Neural cell (in vitro differentiated cells): ENCODE results near the gene MAGEA6. TPM values are rescaled to one million over a fixed set of nuclear protein-coding genes. Genes with fewer than 3 reads are reported as not detected.

Source experiments
- H2AFZ ChIP-seq: fragments of 200-600, 300-800 bp; sonication (generic), shearing (Covaris generic); 2 replicates; pipeline ENCODE4 v1.6.0; 2014; ENCODE audit warnings: low read depth, mild to moderate bottlenecking, antibody characterized with exemption, low read length, moderate library complexity
- H3F3A ChIP-seq: fragments of 200-600 bp; shearing (Covaris generic); 2 replicates; pipeline ENCODE4 v1.6.1; 2016; ENCODE audit warnings: mild to moderate bottlenecking, moderate library complexity, mixed read lengths, antibody characterized with exemption, low read length; ENCODE audit not compliant: insufficient read depth, poor library complexity, severe bottlenecking
- H3K27ac ChIP-seq: fragments of 200-600, 300-800 bp; sonication (generic), shearing (Covaris generic); 2 replicates; pipeline ENCODE4 v1.5.1; 2014; ENCODE audit warnings: mild to moderate bottlenecking, low read length, moderate library complexity
- H3K27me3 ChIP-seq: fragments of 300-800, 200-600 bp; sonication (generic), shearing (Covaris generic); 2 replicates; pipeline ENCODE4 v1.6.0; 2014; ENCODE audit warnings: mild to moderate bottlenecking, low read depth, low read length, moderate library complexity; ENCODE audit not compliant: insufficient read depth
- H3K36me3 ChIP-seq: fragments of 300-800, 200-600 bp; sonication (generic), shearing (Covaris generic); 2 replicates; pipeline ENCODE4 v1.5.1; 2014; ENCODE audit warnings: mild to moderate bottlenecking, antibody characterized with exemption, low read length, moderate library complexity; ENCODE audit not compliant: insufficient read depth
- H3K4me2 ChIP-seq: fragments of 300-800, 200-600 bp; sonication (generic), shearing (Covaris generic); 2 replicates; pipeline ENCODE4 v1.6.0; 2014; ENCODE audit warnings: mild to moderate bottlenecking, low read length
- H3K4me3 ChIP-seq: fragments of 300-800, 200-600 bp; sonication (generic), shearing (Covaris generic); 2 replicates; pipeline ENCODE4 v1.5.1; 2014; ENCODE audit warnings: mild to moderate bottlenecking, low read length, moderate library complexity
- H3K79me2 ChIP-seq: fragments of 200-600 bp; shearing (Covaris generic); replicated peaks from 2 replicates; pipeline ENCODE4 v1.6.0; 2014; ENCODE audit warnings: mild to moderate bottlenecking, low read length, moderate library complexity; ENCODE audit not compliant: insufficient read depth
- H3K9ac ChIP-seq: fragments of 300-800, 200-600 bp; sonication (generic), shearing (Covaris generic); 2 replicates; pipeline ENCODE4 v1.6.1; 2016; ENCODE audit warnings: mild to moderate bottlenecking, low read length, mixed read lengths
- H3K9me2 ChIP-seq: fragments of 200-600 bp; shearing (Covaris generic); 2 replicates; pipeline ENCODE4 v1.6.1; 2016; ENCODE audit warnings: mild to moderate bottlenecking, low read length, mixed read lengths; ENCODE audit not compliant: insufficient read depth
- H3K9me3 ChIP-seq: fragments of 200-600, 300-800 bp; sonication (generic), shearing (Covaris generic); 2 replicates; pipeline ENCODE4 v1.6.1; 2016; ENCODE audit warnings: mild to moderate bottlenecking, mixed run types, low read length, moderate library complexity, mixed read lengths
- H4K20me1 ChIP-seq: fragments of 200-600 bp; shearing (Covaris generic); 2 replicates; pipeline ENCODE4 v1.6.1; 2016; ENCODE audit warnings: mild to moderate bottlenecking, mixed run types; ENCODE audit not compliant: insufficient read depth
- EP300 ChIP-seq: fragments of 450-650 bp; conservative IDR thresholded peaks from 2 replicates; pipeline ENCODE4 v1.6.1; 2014; ENCODE audit warnings: antibody characterized with exemption, mild to moderate bottlenecking, moderate library complexity; ENCODE audit not compliant: poor library complexity, severe bottlenecking
- POLR2AphosphoS5 ChIP-seq: IDR thresholded peaks from 2 replicates; pipeline ENCODE4 v1.6.1; 2012
- REST ChIP-seq: IDR thresholded peaks from 2 replicates; pipeline ENCODE4 v1.6.1; 2012; ENCODE audit warnings: borderline replicate concordance
- TAF1 ChIP-seq: IDR thresholded peaks from 2 replicates; pipeline ENCODE4 v1.6.1; 2012; ENCODE audit warnings: low read depth
- polyA plus RNA-seq: library from polyadenylated mRNA; depleted of rRNA; stranded (reverse); fragments of >200 nt; gene quantifications from 2 replicates; pipeline ENCODE4 v1.2.3, GENCODE V29; 2014

Gene MAGEA6
- polyA plus RNA-seq, 1 donor from 2014 or later, result not detected

DNA sequence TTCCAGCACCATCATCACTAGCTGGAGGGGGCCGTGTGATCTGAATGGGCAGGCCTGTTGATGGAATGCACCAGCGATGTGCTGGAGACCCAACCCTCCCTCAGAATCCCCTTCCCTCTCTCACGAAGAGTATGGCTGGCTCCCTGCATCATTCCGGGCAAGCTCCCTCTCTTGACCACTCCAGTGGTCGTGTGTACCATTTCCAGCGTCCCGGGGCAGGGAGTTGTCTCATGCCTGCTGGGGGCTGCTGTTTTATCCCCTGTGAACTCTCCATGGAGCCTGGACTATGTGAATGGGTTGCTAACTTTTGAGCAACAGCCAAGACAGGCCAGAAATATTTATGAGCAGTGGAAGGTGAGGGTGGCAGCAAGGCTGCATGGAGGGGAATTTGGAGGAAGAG, 44.1 kb downstream of the MAGEA6 start:
- no peaks in the 10 kb centered on the region for H3K79me2 ChIP-seq
- no peaks in the 10 kb centered on the region for H3K36me3 ChIP-seq
- TF ChIP-seq TAF1 (no peak), POLR2AphosphoS5 (no peak), REST (no peak), EP300 (no peak)
- H3K27ac ChIP-seq, result no peak overlapping the region
- H3K9me2 ChIP-seq, result no peaks in the 10 kb centered on the region
- H3K4me3 ChIP-seq, result no peak overlapping the region
- H3K9me3 ChIP-seq, result no peaks in the 10 kb centered on the region
- H3K4me2 ChIP-seq, result no peak overlapping the region
- H2AFZ ChIP-seq, result no peak overlapping the region
- no peak overlapping the region for H3K9ac ChIP-seq
- H4K20me1 ChIP-seq, result no peaks in the 10 kb centered on the region
- no peaks in the 10 kb centered on the region for H3F3A ChIP-seq
- H3K27me3 ChIP-seq, result no peaks in the 10 kb centered on the region

Other genes with a start within 250 kb of the MAGEA6 start
- 1.0 and 1.2 TPM in 2 replicates for gene GABRQ, start 131.8 kb downstream of the MAGEA6 start, polyA plus RNA-seq
- gene MAGEA3, start 70.9 kb downstream of the MAGEA6 start, polyA plus RNA-seq, result not detected in 2 replicates
- 1.5 TPM in 1 of 2 replicates, not detected in the other for gene CSAG2, start 60.4 kb downstream of the MAGEA6 start, polyA plus RNA-seq
- gene MAGEA2B, start 55.1 kb downstream of the MAGEA6 start, polyA plus RNA-seq, result 4.5 and 5.3 TPM in 2 replicates
- gene CSAG1, start 36.0 kb downstream of the MAGEA6 start, polyA plus RNA-seq, result not detected in 2 replicates
- gene MAGEA12, start 35.9 kb downstream of the MAGEA6 start, polyA plus RNA-seq, result not detected in 2 replicates
- 1.6 and 1.8 TPM in 2 replicates for gene MAGEA2, start 15.8 kb downstream of the MAGEA6 start, polyA plus RNA-seq
- gene CSAG3, start 10.5 kb downstream of the MAGEA6 start, polyA plus RNA-seq, result 1.1 and 1.2 TPM in 2 replicates
- 138 and 163 TPM in 2 replicates for gene CETN2, start 61.1 kb upstream of the MAGEA6 start, polyA plus RNA-seq
- gene NSDHL, start 61.4 kb upstream of the MAGEA6 start, polyA plus RNA-seq, result 18.4 and 21.7 TPM in 2 replicates
- gene ZNF185, start 128.4 kb upstream of the MAGEA6 start, polyA plus RNA-seq, result 2.8 and 3.8 TPM in 2 replicates
- gene PNMA5, start 224.4 kb upstream of the MAGEA6 start, polyA plus RNA-seq, result 1.0 and 1.4 TPM in 2 replicates